Caco-2 (cell line): Measurements from ENCODE around the gene RESF1. TPM values are rescaled to one million over a fixed set of nuclear protein-coding genes. Genes with fewer than 3 reads are reported as not detected.

Experiments used
- BruUV-seq: library from RNA; stranded (reverse); fragments of 400-500 nt; replicated peaks from 2 replicates; lab custom pipeline; 2021; lab: Mats Ljungman, UMichigan
- CTCF ChIA-PET: fragments of 300-600 bp; sonication (Branson Sonifier 250); formaldehyde crosslinking; loops from one replicate; lab custom pipeline; 2022; ENCODE audit warnings: antibody characterized with exemption; lab: Charles Lee
- POLR2A ChIA-PET: fragments of 300-600 bp; sonication (Branson Sonifier 250); formaldehyde crosslinking; loops from one replicate; lab custom pipeline; 2022; ENCODE audit warnings: antibody characterized with exemption; lab: Charles Lee
- DNase-seq, 2 experiments: peaks; one replicate each; pipeline versions ENCODE4 v3.0.0 to v3.0.0-alpha.2; 2020 to 2022
- H3K27me3 ChIP-seq: replicated peaks from 2 replicates; pipeline ENCODE4 v1.6.0; 2011; ENCODE audit warnings: low read length; ENCODE audit not compliant: control insufficient read depth, insufficient read depth
- H3K36me3 ChIP-seq: 2 replicates; pipeline ENCODE4 v1.5.1; 2011; ENCODE audit warnings: low read length; ENCODE audit not compliant: control insufficient read depth, insufficient read depth
- H3K4me1 ChIP-seq: fragments of 250-450 bp; sonication (Bioruptor Pico); 2 replicates; pipeline ENCODE4 v1.5.1; 2020; ENCODE audit warnings: mild to moderate bottlenecking
- H3K4me3 ChIP-seq: 2 replicates; pipeline ENCODE4 v1.5.1; 2011; ENCODE audit warnings: low read depth, mild to moderate bottlenecking, control low read depth, low read length
- H3K9me3 ChIP-seq: fragments of 250-450 bp; sonication (Bioruptor Pico); 2 replicates; pipeline ENCODE4 v1.5.1; 2020; ENCODE audit warnings: mild to moderate bottlenecking, moderate library complexity
- H3K27ac Mint-ChIP-seq: one replicate; pipeline ENCODE4 v1.8.0; 2022; ENCODE audit warnings: mixed read lengths; ENCODE audit not compliant: unreplicated experiment
- H3K27me3 Mint-ChIP-seq: one replicate; pipeline ENCODE4 v1.8.0; 2022; ENCODE audit warnings: mixed read lengths; ENCODE audit not compliant: insufficient read depth, unreplicated experiment
- H3K36me3 Mint-ChIP-seq: one replicate; pipeline ENCODE4 v1.8.0; 2022; ENCODE audit warnings: mild to moderate bottlenecking, mixed read lengths; ENCODE audit not compliant: insufficient read depth, unreplicated experiment
- H3K4me1 Mint-ChIP-seq: one replicate; pipeline ENCODE4 v1.8.0; 2022; ENCODE audit warnings: low read depth, mixed read lengths; ENCODE audit not compliant: unreplicated experiment
- H3K4me3 Mint-ChIP-seq: one replicate; pipeline ENCODE4 v1.8.0; 2022; ENCODE audit warnings: mild to moderate bottlenecking, moderate library complexity, mixed read lengths; ENCODE audit not compliant: unreplicated experiment
- H3K9me3 Mint-ChIP-seq: one replicate; pipeline ENCODE4 v1.8.0; 2022; ENCODE audit warnings: mixed read lengths; ENCODE audit not compliant: unreplicated experiment
- CTCF ChIP-seq, 2 experiments: fragments of 200-600 bp in 1 of 2; IDR thresholded peaks; 1 replicate in 1 of 2; 2 replicates in 1 of 2; pipeline versions ENCODE4 v1.5.1 to v1.8.0; 2011 to 2022; ENCODE audit warnings: antibody characterized with exemption in 1 of 2, control low read depth in 1 of 2, inconsistent platforms in 1 of 2, low read depth in 1 of 2, low read length in 1 of 2, mild to moderate bottlenecking in 1 of 2, moderate library complexity in 1 of 2; ENCODE audit not compliant: insufficient read depth in 1 of 2, severe bottlenecking in 1 of 2, unreplicated experiment in 1 of 2
- intact Hi-C: fragments of 100-400 bp; cut with micrococcal nuclease; formaldehyde crosslinking; loops from one replicate; pipeline ENCODE4 v1.10.0; 2022; ENCODE audit not compliant: unreplicated experiment
- total RNA-seq: library from RNA; stranded (reverse); gene quantifications from 2 replicates; pipeline ENCODE4 v1.2.3, GENCODE V29; 2022

RESF1 gene
- total RNA-seq, 1 experiment from 2014 or later: 118 TPM

GRCh38 chr12:31991815-31992214, 32.6 kb downstream of the RESF1 start:
- Histone ChIP-seq H3K4me3 (no peak overlapping the region), H3K36me3 (peaks cover 3% of the 10 kb centered on the region), H3K27me3 (no peaks in the 10 kb centered on the region), H3K4me1 (peaks cover 7% of the 10 kb centered on the region), H3K9me3 (peaks cover 13% of the 10 kb centered on the region)
- no peak overlapping the region for H3K4me3 Mint-ChIP-seq
- H3K36me3 Mint-ChIP-seq: peaks cover 99% of the 10 kb centered on the region
- CTCF ChIA-PET: no interaction called here
- intact Hi-C loops: no loop called here
- H3K27ac Mint-ChIP-seq: no peak overlapping the region
- BruUV-seq: no TSS peak
- TF ChIP-seq CTCF (IDR thresholded peaks at IDR 0.05; ENCODE audit: insufficient read depth in 1 of 2, low read depth in 1 of 2, low read length in 1 of 2, severe bottlenecking in 1 of 2, unreplicated experiment in 1 of 2): no peak
- peaks cover 3% of the 10 kb centered on the region for H3K9me3 Mint-ChIP-seq
- peaks cover 16% of the 10 kb centered on the region for H3K4me1 Mint-ChIP-seq
- H3K27me3 Mint-ChIP-seq: no peaks in the 10 kb centered on the region
- DNase-seq: no peak
- POLR2A ChIA-PET: no interaction called here

GRCh38 chr12:31999692-32000091, 40.5 kb downstream of the RESF1 start:
- H3K27me3 ChIP-seq: no peaks in the 10 kb centered on the region
- H3K4me1 ChIP-seq: no peaks in the 10 kb centered on the region
- no peaks in the 10 kb centered on the region for H3K27me3 Mint-ChIP-seq
- CTCF ChIA-PET: no interaction called here
- H3K4me3 ChIP-seq: no peak overlapping the region
- H3K27ac Mint-ChIP-seq: no peak overlapping the region
- no peaks in the 10 kb centered on the region for H3K4me1 Mint-ChIP-seq
- H3K4me3 Mint-ChIP-seq: no peak overlapping the region
- POLR2A ChIA-PET: no interaction called here
- peaks cover 83% of the 10 kb centered on the region for H3K36me3 Mint-ChIP-seq
- TF ChIP-seq CTCF (IDR thresholded peaks at IDR 0.05; ENCODE audit: insufficient read depth in 1 of 2, low read depth in 1 of 2, low read length in 1 of 2, severe bottlenecking in 1 of 2, unreplicated experiment in 1 of 2): no peak
- no peaks in the 10 kb centered on the region; the same call in 1 of the 2 replicates for H3K9me3 ChIP-seq
- no TSS peak for BruUV-seq
- intact Hi-C loops: loop anchor here (5.0 kb wide), 1 partner anchor 317 kb away; no protein-coding TSS in a partner anchor
- no peaks in the 10 kb centered on the region for H3K9me3 Mint-ChIP-seq
- no peak for DNase-seq
- peaks cover 6% of the 10 kb centered on the region; the same call in 1 of the 2 replicates for H3K36me3 ChIP-seq

GRCh38 chr12:32000373-32001005, 41.3 kb downstream of the RESF1 start:
- H3K27me3 ChIP-seq: no peaks in the 10 kb centered on the region
- ChIA-PET CTCF (interaction anchor here (0.7 kb wide), 1 partner anchor 347 kb away, joined by 3 read pairs; no protein-coding TSS in a partner anchor), POLR2A (no interaction called here)
- no peaks in the 10 kb centered on the region for H3K4me1 Mint-ChIP-seq
- no peak overlapping the region for H3K4me3 Mint-ChIP-seq
- H3K9me3 ChIP-seq: no peaks in the 10 kb centered on the region; the same call in 1 of the 2 replicates
- TF ChIP-seq CTCF (IDR thresholded peaks at IDR 0.05; ENCODE audit: insufficient read depth in 1 of 2, low read depth in 1 of 2, low read length in 1 of 2, severe bottlenecking in 1 of 2, unreplicated experiment in 1 of 2): no peak
- peaks cover 6% of the 10 kb centered on the region; the same call in 1 of the 2 replicates for H3K36me3 ChIP-seq
- H3K36me3 Mint-ChIP-seq: peaks cover 75% of the 10 kb centered on the region
- no peaks in the 10 kb centered on the region for H3K27me3 Mint-ChIP-seq
- no peak for DNase-seq
- BruUV-seq: no TSS peak
- H3K4me3 ChIP-seq: no peak overlapping the region
- H3K4me1 ChIP-seq: no peaks in the 10 kb centered on the region
- intact Hi-C loops: loop anchor here (5.0 kb wide), 1 partner anchor 318 kb away; no protein-coding TSS in a partner anchor
- H3K27ac Mint-ChIP-seq: no peak overlapping the region
- no peaks in the 10 kb centered on the region for H3K9me3 Mint-ChIP-seq
